ENCODE results near the gene KCNN3.

The KCNN3 gene

DNA sequence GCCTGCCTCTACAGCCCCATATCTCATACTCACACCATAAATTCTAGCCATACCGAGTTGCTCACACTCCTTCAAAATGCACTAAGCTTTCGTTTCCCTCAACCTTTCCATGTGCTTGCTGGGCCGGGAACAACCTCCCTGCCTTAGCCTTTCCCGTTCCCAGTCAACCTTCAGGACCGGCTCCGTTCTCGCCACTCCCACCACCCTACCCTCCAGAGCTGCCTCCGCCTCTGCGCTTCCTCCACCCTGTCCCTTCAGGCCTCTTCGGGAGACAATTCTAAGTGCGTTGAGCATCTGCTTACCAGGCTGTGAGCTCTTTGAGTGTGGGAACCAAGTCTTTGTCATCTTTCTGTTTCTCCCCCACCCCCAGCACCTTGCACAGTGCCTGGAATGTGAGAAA lies 31.6 kb downstream of the KCNN3 start:
- no peak for TF ChIP-seq TCF4 (CRISPR knock-in tag; IDR thresholded peaks at IDR 0.05; ENCODE audit: borderline replicate concordance)
- no peak for TF ChIP-seq CSDC2 (CRISPR knock-in tag; IDR thresholded peaks at IDR 0.05)
- TF ChIP-seq, protein P1, sequence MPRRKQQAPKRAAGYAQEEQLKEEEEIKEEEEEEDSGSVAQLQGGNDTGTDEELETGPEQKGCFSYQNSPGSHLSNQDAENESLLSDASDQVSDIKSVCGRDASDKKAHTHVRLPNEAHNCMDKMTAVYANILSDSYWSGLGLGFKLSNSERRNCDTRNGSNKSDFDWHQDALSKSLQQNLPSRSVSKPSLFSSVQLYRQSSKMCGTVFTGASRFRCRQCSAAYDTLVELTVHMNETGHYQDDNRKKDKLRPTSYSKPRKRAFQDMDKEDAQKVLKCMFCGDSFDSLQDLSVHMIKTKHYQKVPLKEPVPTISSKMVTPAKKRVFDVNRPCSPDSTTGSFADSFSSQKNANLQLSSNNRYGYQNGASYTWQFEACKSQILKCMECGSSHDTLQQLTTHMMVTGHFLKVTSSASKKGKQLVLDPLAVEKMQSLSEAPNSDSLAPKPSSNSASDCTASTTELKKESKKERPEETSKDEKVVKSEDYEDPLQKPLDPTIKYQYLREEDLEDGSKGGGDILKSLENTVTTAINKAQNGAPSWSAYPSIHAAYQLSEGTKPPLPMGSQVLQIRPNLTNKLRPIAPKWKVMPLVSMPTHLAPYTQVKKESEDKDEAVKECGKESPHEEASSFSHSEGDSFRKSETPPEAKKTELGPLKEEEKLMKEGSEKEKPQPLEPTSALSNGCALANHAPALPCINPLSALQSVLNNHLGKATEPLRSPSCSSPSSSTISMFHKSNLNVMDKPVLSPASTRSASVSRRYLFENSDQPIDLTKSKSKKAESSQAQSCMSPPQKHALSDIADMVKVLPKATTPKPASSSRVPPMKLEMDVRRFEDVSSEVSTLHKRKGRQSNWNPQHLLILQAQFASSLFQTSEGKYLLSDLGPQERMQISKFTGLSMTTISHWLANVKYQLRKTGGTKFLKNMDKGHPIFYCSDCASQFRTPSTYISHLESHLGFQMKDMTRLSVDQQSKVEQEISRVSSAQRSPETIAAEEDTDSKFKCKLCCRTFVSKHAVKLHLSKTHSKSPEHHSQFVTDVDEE (CRISPR knock-in tag; IDR thresholded peaks at IDR 0.05) = no peak
- TF ChIP-seq, protein P2, sequence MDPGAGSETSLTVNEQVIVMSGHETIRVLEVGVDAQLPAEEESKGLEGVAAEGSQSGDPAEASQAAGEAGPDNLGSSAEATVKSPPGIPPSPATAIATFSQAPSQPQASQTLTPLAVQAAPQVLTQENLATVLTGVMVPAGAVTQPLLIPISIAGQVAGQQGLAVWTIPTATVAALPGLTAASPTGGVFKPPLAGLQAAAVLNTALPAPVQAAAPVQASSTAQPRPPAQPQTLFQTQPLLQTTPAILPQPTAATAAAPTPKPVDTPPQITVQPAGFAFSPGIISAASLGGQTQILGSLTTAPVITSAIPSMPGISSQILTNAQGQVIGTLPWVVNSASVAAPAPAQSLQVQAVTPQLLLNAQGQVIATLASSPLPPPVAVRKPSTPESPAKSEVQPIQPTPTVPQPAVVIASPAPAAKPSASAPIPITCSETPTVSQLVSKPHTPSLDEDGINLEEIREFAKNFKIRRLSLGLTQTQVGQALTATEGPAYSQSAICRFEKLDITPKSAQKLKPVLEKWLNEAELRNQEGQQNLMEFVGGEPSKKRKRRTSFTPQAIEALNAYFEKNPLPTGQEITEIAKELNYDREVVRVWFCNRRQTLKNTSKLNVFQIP (CRISPR knock-in tag; IDR thresholded peaks at IDR 0.05; ENCODE audit: borderline replicate concordance, low read depth) = no peak
- TF ChIP-seq SNAI2 (CRISPR knock-in tag; IDR thresholded peaks at IDR 0.05) = no peak
- TF ChIP-seq PPARA (CRISPR knock-in tag; IDR thresholded peaks at IDR 0.05; ENCODE audit: borderline replicate concordance) = no peak
- TF ChIP-seq ARNTL (CRISPR knock-in tag; IDR thresholded peaks at IDR 0.05; ENCODE audit: borderline replicate concordance, low read depth) = no peak
- no peak for TF ChIP-seq ZFP3 (CRISPR knock-in tag; IDR thresholded peaks at IDR 0.05)
- TF ChIP-seq ZC3H10 (CRISPR knock-in tag; IDR thresholded peaks at IDR 0.05) = no peak
- no peak for TF ChIP-seq ZNF70 (CRISPR knock-in tag; IDR thresholded peaks at IDR 0.05)
- TF ChIP-seq ZNF565 (CRISPR knock-in tag; conservative IDR thresholded peaks at IDR 0.05; ENCODE audit: low read depth) = no peak
- no peak for TF ChIP-seq TOX (CRISPR knock-in tag; IDR thresholded peaks at IDR 0.05; ENCODE audit: borderline replicate concordance)
- no peak for TF ChIP-seq BACH2 (CRISPR knock-in tag; IDR thresholded peaks at IDR 0.05; ENCODE audit: borderline replicate concordance)
- no peak for TF ChIP-seq ESRRG (CRISPR knock-in tag; IDR thresholded peaks at IDR 0.05)
- TF ChIP-seq GLIS3 (CRISPR knock-in tag; IDR thresholded peaks at IDR 0.05) = no peak
- no peak for ATAC-seq

GRCh38 chr1:154837672-154838171 lies 32.4 kb downstream of the KCNN3 start:
- no peak for ATAC-seq
- TF ChIP-seq OSR1 (CRISPR knock-in tag; IDR thresholded peaks at IDR 0.05) (no peak), BACH2 (CRISPR knock-in tag; IDR thresholded peaks at IDR 0.05; ENCODE audit: borderline replicate concordance) (no peak), ZFP3 (CRISPR knock-in tag; IDR thresholded peaks at IDR 0.05) (no peak), TCF4 (CRISPR knock-in tag; IDR thresholded peaks at IDR 0.05; ENCODE audit: borderline replicate concordance) (no peak), ARNTL (CRISPR knock-in tag; IDR thresholded peaks at IDR 0.05; ENCODE audit: borderline replicate concordance, low read depth) (no peak), GLIS3 (CRISPR knock-in tag; IDR thresholded peaks at IDR 0.05) (no peak), ZFP30 (CRISPR knock-in tag; IDR thresholded peaks at IDR 0.05) (no peak), ZC3H10 (CRISPR knock-in tag; IDR thresholded peaks at IDR 0.05) (no peak), ZNF565 (CRISPR knock-in tag; conservative IDR thresholded peaks at IDR 0.05; ENCODE audit: low read depth) (no peak), ESRRG (CRISPR knock-in tag; IDR thresholded peaks at IDR 0.05) (no peak), SNAI2 (CRISPR knock-in tag; IDR thresholded peaks at IDR 0.05) (no peak), ZNF8 (CRISPR knock-in tag; IDR thresholded peaks at IDR 0.05) (no peak), ZNF70 (CRISPR knock-in tag; IDR thresholded peaks at IDR 0.05) (no peak), TOX (CRISPR knock-in tag; IDR thresholded peaks at IDR 0.05; ENCODE audit: borderline replicate concordance) (no peak), ISL1 (CRISPR knock-in tag; IDR thresholded peaks at IDR 0.05) (no peak), RARB (CRISPR knock-in tag; IDR thresholded peaks at IDR 0.05) (no peak), CSDC2 (CRISPR knock-in tag; IDR thresholded peaks at IDR 0.05) (no peak)
- TF ChIP-seq, protein P3, sequence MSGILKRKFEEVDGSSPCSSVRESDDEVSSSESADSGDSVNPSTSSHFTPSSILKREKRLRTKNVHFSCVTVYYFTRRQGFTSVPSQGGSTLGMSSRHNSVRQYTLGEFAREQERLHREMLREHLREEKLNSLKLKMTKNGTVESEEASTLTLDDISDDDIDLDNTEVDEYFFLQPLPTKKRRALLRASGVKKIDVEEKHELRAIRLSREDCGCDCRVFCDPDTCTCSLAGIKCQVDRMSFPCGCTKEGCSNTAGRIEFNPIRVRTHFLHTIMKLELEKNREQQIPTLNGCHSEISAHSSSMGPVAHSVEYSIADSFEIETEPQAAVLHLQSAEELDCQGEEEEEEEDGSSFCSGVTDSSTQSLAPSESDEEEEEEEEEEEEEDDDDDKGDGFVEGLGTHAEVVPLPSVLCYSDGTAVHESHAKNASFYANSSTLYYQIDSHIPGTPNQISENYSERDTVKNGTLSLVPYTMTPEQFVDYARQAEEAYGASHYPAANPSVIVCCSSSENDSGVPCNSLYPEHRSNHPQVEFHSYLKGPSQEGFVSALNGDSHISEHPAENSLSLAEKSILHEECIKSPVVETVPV (CRISPR knock-in tag; IDR thresholded peaks at IDR 0.05) = no peak
- TF ChIP-seq, protein P2 (CRISPR knock-in tag; IDR thresholded peaks at IDR 0.05; ENCODE audit: borderline replicate concordance, low read depth) = no peak
- TF ChIP-seq, protein P1 (CRISPR knock-in tag; IDR thresholded peaks at IDR 0.05) = no peak

All from SK-N-SH treated with all-trans-retinoic acid at 6 μM for 48 hours (cell line).